ENCODE measurements around the gene IGFBP2.

Gene IGFBP2

DNA sequence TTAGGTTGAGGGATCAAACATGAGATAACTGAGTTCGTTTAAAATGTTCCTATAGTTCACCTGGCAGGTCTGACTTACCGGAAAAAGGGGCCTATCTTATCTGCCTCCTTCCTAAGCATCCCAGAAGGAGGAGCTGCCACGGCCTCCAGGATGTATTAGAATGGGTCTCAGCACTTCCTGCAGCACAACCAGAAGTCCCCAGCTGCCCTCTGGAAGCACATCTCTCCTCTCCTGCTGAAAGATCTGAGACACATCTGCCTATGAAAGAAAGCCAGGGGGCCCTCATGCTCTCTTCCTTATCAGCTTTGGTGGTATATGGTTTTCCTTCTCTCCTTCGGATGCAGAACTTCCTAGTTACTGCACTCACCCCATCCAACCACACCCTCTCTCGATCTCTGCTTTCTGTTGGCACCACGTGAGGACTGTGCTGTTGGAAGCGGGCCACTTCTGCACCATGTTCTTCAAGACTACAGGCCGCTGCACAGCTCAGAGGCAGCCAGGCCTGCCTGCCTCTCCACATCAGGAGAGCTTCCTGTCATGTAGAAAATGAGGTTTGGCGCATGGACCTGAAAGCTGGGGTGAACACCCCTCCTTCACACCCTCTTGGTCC is 55.6 kb downstream of the IGFBP2 start:
- DNase-seq = peak; percentile 28

DNA sequence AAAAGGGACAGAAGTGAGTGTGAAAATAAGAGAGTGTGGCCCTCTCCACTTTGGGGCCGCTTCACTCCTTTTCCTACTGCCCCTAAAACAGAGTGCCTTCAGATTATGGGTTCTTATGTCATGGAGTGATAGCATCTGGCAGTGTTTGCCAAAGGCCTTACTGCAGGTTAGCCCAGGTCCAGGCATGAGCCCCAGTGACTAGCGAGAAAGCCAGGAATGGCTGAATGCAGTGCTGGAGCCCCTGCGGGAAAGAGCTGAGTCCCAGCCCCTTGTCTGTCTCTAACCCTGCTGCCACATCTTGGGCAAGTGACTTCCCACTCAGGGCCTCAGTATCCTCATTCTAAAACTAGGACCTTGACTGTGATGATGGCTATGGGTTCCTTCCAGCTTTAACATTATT is 56.2 kb downstream of the IGFBP2 start:
- no peak for DNase-seq

- no peak for DNase-seq
Observed at GRCh38 chr2:216690456-216690852, 57.2 kb downstream of the IGFBP2 start.

DNA sequence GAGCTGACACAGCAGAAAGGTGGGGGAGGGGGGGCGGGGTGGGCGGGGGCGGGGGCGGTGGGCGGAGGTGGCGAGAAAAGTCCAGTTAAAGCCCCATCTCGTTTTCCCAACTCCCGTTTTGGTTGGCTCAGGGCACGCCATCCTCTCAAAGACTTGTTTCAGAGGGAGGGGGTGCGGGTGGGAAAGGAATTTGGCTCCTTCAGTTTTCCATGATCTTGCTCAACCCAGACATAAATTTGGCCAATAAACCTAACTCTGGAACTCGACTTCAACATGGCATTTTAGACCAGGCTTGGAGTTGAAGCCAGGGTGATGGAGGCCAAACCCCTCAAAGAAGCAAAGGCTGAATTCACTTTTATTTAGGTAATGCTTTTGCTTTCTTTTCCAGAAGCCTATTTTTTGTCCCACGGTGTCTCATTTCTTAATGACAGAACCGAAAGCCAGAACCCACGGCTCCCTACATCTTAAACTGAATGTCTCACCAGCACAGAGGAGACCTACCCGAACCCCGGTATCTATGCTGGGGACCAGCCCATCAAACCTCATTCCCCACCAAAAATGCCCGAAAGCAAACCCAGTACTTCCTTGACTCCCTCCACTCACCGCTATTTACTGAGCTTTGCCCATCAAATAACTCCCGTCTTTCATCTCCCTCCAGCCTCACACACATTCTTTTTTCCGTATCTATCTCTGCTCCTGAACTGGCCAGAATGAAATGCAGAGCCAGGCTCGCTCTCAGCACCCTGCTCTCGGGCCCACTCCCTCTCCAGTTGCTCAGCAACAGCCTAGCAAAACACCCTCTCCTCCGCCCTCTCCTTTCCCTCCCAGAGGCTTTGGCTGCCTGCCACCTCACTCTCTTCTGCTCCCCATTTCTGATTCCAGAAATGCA is 57.9 kb downstream of the IGFBP2 start:
- DNase-seq = peak; percentile 88

GRCh38 chr2:216692636-216693413 is 59.6 kb downstream of the IGFBP2 start:
- DNase-seq = peak; percentile 89

DNA sequence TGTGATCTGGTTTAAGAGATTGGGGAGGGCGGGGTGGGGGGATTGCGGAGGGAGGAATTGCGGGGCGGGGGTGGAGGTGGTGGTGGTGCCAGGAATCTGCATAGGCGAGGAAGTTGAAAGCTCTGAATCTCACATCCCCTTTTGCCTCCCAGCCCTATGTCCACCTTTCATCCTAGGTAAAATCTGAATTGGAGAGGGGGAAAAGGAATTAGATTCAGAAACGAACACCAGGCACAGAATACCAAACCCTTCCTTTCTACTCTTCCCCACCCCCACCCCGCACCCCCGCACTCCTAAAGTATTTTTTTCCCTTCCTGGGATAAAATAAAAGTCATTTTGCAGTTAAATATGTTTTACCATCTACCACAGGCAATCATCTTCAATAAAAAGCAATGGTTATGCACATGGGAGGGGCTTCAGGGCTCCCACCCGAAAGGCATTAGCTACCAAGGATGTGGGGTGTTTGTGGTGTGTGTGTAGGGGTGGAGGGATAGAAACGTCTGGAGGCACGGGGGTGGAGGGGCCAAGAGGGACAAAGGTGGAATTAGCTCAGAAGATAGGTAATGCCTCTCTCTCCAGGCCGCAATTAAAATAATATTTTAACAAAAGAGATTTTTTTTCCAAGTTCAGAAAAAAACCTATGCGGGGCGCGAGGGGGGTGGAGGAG is 60.3 kb downstream of the IGFBP2 start:
- no peak for DNase-seq

DNA sequence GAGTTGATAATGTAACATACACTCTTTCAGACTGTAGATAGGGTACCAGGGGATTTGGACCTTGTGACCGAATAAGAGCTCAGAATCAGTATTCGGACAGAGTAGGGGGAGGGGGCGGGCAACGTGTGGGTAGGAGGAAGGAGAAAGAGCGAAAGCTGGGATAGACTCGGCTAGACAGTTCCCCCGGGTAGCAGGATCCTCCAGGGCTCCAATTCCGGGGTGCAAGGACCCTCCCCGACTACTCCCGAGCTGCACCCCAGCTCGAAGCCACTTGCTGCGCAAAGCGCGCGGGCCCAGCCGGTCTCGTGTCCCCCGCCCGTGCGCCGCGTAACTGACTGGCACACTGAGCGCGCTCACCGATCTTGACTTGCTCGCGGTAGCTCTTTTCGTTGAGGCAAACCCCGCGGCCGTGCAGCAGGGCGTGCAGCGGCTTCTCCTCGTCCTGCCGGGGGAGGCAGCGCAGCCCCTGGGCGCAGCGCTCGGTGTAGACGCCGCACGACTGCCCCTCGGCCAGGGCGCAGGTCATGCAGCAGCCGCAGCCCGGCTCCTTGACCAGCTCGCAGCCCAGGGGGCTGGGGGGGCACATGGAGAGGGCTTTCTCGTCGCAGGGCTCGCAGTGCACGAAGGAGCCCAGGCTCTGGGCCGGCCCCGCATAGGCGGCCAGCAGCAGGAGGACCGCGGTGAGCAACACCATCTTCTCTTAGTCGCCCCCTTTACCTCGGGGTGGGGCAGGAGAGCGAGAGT is 61.0 kb downstream of the IGFBP2 start:
- peak; percentile 64 for DNase-seq

DNA sequence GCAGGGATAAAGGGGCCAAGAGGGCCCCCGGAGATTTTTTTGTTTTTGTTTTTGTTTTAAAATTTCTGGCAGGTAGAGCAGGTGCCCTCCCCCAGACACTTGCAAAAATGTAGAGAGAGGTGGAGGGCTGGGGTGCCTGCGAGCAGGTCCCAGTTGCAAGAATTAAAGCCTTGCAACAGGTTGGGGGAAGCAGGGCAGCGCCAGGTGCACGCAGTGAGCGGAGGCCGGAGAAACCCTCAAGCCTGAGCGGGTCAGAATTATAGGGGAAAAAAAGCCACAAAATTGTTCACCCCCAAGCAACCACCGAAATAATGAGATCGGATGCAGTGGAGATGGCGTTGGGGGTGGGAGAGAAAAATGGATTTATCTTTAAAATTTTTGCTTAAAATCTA is 61.6 kb downstream of the IGFBP2 start:
- no peak for DNase-seq

GRCh38 chr2:216695401-216695821 is 62.2 kb downstream of the IGFBP2 start, which contains the start of gene IGFBP5:
IGFBP5 (minus strand) TSS chr2:216695549; CDS start chr2:216694775, 774 bp downstream.
- DNase-seq = peak; percentile 83

GRCh38 chr2:216696321-216696720 is 63.1 kb downstream of the IGFBP2 start:
- DNase-seq = no peak

- DNase-seq = no peak
Observed at GRCh38 chr2:216696751-216697560, 63.7 kb downstream of the IGFBP2 start.

- no peak for DNase-seq
Observed at GRCh38 chr2:216698293-216698692, 65.1 kb downstream of the IGFBP2 start.

DNA sequence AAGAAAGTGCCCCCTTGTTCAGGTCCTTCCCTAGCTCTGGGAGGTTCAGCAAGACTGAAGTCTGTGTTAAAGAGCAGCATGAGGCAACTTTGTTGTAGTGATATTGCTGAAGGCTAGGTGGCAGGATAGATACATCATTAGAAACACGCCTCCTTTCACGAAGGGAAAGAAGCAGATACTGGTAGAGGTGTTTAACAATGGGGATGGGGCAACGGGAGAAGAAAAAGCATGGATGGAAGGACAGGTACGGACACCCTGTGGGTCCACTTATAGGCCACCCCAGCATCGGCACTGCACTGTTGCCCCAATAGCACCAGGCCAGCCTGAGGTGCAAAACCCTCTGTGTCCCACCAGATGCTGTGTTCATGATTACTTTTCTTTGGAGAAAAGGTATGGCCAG is 65.7 kb downstream of the IGFBP2 start:
- peak; percentile 66 for DNase-seq

DNA sequence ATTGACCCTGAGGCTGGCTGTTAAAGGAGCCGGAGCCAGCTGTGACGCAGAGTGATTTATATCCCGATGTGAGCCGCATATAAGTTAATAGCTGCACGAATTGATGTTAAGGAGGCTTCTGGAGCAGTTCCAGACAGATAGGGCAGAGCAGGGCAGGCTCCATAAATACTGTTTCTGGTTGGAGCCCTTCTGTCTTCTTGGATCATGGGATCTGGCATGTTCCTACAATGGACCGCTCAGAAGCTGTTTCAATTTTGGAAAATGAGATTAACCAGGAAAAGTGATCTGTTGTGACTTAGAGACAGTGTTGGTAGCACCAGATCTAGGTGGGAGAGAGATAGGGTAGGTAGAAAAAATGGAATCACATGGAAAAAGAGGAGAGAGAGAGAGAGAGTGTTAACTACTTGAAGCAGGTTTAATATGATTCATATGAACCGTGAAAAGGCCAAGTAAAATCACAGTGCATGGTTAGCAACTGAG is 66.9 kb downstream of the IGFBP2 start:
- no peak for DNase-seq

- no peak for DNase-seq
Observed at GRCh38 chr2:216700781-216701180, 67.6 kb downstream of the IGFBP2 start.

DNA sequence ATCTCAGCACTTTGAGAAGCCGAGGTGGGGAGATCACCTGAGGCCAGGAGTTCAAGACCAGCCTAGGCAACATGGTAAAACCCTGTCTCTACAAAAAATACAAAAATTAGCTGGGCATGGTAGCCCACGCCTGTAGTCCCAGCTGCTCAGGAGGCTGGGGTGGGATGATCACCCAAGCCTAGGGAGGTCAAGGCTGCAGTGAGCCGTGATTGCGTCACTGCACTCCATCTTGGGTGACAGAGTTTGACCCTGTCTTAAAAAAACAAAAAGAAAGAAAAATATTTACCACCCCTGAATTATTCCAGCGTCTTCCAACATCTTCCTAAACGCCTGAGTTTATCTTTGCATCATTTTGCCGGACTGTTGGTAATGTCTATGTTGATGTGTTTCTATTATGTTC is 68.3 kb downstream of the IGFBP2 start:
- DNase-seq = no peak

DNA sequence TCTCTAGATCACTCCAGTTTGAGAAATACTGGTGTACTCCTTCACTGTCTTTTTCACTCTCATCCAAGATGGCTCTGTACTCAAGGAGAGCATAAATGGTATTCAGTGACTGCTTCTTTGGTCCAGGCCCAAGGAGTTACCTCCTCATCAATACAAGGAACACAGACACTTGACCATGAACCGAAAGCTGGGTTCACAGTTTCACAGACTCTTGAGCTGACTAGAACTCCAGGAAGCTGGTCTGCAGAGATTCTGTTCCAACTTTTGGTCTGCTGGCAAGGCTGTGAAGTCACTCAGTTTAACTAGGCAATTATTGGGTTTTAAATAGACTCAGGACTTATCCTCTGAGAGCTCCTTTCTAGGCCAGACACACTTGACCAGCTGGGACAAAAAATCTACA is 69.5 kb downstream of the IGFBP2 start:
- no peak for DNase-seq

GRCh38 chr2:216710551-216711301 is 77.5 kb downstream of the IGFBP2 start:
- DNase-seq = no peak

DNA sequence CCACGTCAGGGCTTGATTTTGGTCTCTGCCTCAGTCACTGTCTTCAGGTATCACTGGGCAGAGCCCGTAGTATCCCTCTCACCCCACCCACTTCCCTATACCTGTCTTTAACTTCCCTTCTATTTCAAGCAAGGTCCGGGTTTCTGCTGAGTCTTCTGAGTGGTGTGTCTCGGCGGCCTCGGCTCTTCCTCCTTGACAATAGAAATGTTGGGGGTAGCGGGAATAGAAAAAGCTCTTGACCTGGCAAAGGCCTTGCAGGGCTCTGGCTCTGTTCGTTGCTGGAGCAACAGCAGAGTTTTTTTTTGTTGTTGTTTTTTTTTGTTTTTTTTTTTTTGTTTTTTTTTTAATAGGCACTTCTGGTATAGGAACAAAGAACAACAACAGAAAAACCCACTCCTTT is 78.1 kb downstream of the IGFBP2 start:
- DNase-seq = no peak

- DNase-seq = no peak
Observed at GRCh38 chr2:216713691-216714336, 80.6 kb downstream of the IGFBP2 start.

Measured in NCI-H2029 (cell line).